ENCODE measurements around the gene DUSP5. TPM values are rescaled to one million over a fixed set of nuclear protein-coding genes. Genes with fewer than 3 reads are reported as not detected.

Gene DUSP5
- total RNA-seq, 1 experiment from 2014 or later = 23.6 TPM

DNA sequence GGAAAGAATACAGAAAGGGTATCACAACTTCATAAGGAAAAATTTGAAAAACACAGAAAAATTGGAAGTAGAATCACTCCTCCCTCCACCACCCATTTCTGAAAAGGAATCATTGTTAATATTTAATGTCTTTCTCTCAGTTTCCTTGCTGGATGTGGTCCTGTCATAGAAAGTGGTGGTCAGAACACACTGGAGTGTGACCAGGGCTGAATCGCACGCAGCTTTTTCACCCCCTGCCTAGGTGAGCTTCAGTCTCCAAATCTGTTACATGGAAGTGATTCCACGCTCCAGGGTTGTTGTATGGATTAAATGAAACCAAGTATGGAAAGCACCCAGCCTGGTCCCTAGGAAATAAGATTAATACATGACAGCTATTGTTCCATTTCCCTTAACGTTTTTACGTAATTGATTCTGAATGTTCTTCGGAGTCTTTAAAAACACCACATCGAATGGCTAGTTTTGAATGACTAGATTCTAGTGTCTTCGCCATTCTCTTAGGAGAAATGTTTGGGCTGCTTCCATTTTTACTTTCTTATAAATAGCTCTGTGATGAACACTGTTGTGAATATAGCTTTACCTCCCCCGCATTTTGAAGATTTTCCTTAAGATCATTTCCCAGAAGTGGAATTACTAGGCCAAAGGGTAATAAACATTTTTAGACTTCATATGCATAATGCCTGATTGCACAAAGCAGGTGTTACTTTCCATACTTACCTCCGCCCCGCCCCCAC is 10.9 kb upstream of the DUSP5 start:
- no peaks in the 10 kb centered on the region for H4K20me1 ChIP-seq (ENCODE audit: insufficient read depth, low read depth, low read length)
- H3K4me2 ChIP-seq (ENCODE audit: low read depth, low read length, poor library complexity, severe bottlenecking) = no peak overlapping the region
- peaks cover 8% of the 10 kb centered on the region for H3K4me1 ChIP-seq (ENCODE audit: low read length)
- no peaks in the 10 kb centered on the region for H3K9me3 ChIP-seq (ENCODE audit: low read length)
- no peaks in the 10 kb centered on the region for H3K27me3 ChIP-seq (ENCODE audit: low read length)
- H2AFZ ChIP-seq (ENCODE audit: low read length) = no peak overlapping the region
- H3K4me3 ChIP-seq (ENCODE audit: low read length) = no peak overlapping the region
- no peak for DNase-seq
- no peaks in the 10 kb centered on the region for H3K36me3 ChIP-seq (ENCODE audit: insufficient read depth, low read length)
- no peak overlapping the region for H3K27ac ChIP-seq (ENCODE audit: low read length)
- no peaks in the 10 kb centered on the region for H3K9me2 ChIP-seq (replicated peaks; ENCODE audit: insufficient read depth, low read length)
- H3K79me2 ChIP-seq (ENCODE audit: low read length) = no peaks in the 10 kb centered on the region
- H3K9ac ChIP-seq (ENCODE audit: low read length) = no peak overlapping the region

- no peaks in the 10 kb centered on the region for H3K9me2 ChIP-seq (replicated peaks; ENCODE audit: insufficient read depth, low read length)
- H3K27ac ChIP-seq (ENCODE audit: low read length) = no peak overlapping the region
- peaks cover 16% of the 10 kb centered on the region for H3K4me1 ChIP-seq (ENCODE audit: low read length)
- H3K9ac ChIP-seq (ENCODE audit: low read length) = no peak overlapping the region
- H3K36me3 ChIP-seq (ENCODE audit: insufficient read depth, low read length) = no peaks in the 10 kb centered on the region
- H2AFZ ChIP-seq (ENCODE audit: low read length) = no peak overlapping the region
- H4K20me1 ChIP-seq (ENCODE audit: insufficient read depth, low read depth, low read length) = no peaks in the 10 kb centered on the region
- H3K79me2 ChIP-seq (ENCODE audit: low read length) = no peaks in the 10 kb centered on the region
- no peak for DNase-seq
- H3K4me3 ChIP-seq (ENCODE audit: low read length) = no peak overlapping the region
- no peak overlapping the region for H3K4me2 ChIP-seq (ENCODE audit: low read depth, low read length, poor library complexity, severe bottlenecking)
- no peaks in the 10 kb centered on the region for H3K27me3 ChIP-seq (ENCODE audit: low read length)
- H3K9me3 ChIP-seq (ENCODE audit: low read length) = no peaks in the 10 kb centered on the region
Observed at GRCh38 chr10:110487411-110488331, 10.0 kb upstream of the DUSP5 start.

DNA sequence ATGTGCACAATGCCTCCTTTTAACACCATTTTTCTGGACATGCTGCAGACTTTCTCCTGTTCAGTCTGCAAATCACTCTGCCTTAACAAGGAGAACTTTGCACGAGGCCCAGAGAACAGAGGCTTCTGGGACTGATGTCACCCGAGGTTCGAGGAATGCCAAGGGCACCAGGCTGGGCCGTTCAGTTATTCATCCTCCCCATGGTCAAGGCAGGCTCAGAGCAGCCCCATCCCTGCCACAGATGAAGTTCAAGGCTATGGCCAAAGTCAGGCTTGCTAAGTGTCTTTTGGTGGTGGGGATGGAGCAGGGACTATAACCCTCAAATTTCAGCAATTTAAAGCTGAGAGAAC is 9.4 kb upstream of the DUSP5 start:
- Histone ChIP-seq H3K9me2 (replicated peaks; ENCODE audit: insufficient read depth, low read length) (no peaks in the 10 kb centered on the region), H3K27me3 (ENCODE audit: low read length) (no peaks in the 10 kb centered on the region), H3K9ac (ENCODE audit: low read length) (no peak overlapping the region), H3K4me1 (ENCODE audit: low read length) (peaks cover 22% of the 10 kb centered on the region), H3K4me3 (ENCODE audit: low read length) (no peak overlapping the region), H3K27ac (ENCODE audit: low read length) (no peak overlapping the region), H2AFZ (ENCODE audit: low read length) (no peak overlapping the region), H4K20me1 (ENCODE audit: insufficient read depth, low read depth, low read length) (no peaks in the 10 kb centered on the region), H3K79me2 (ENCODE audit: low read length) (no peaks in the 10 kb centered on the region), H3K36me3 (ENCODE audit: insufficient read depth, low read length) (no peaks in the 10 kb centered on the region), H3K4me2 (ENCODE audit: low read depth, low read length, poor library complexity, severe bottlenecking) (no peak overlapping the region), H3K9me3 (ENCODE audit: low read length) (no peaks in the 10 kb centered on the region)
- DNase-seq = no peak

- Histone ChIP-seq H3K36me3 (ENCODE audit: insufficient read depth, low read length) (no peaks in the 10 kb centered on the region), H3K79me2 (ENCODE audit: low read length) (no peaks in the 10 kb centered on the region), H3K4me2 (ENCODE audit: low read depth, low read length, poor library complexity, severe bottlenecking) (no peak overlapping the region), H4K20me1 (ENCODE audit: insufficient read depth, low read depth, low read length) (no peaks in the 10 kb centered on the region), H3K27me3 (ENCODE audit: low read length) (no peaks in the 10 kb centered on the region), H3K9me2 (replicated peaks; ENCODE audit: insufficient read depth, low read length) (no peaks in the 10 kb centered on the region), H3K9me3 (ENCODE audit: low read length) (no peaks in the 10 kb centered on the region), H3K9ac (ENCODE audit: low read length) (no peak overlapping the region), H3K4me3 (ENCODE audit: low read length) (no peak overlapping the region), H3K27ac (ENCODE audit: low read length) (no peak overlapping the region), H2AFZ (ENCODE audit: low read length) (no peak overlapping the region), H3K4me1 (ENCODE audit: low read length) (peaks cover 22% of the 10 kb centered on the region)
- no peak for DNase-seq
Observed at GRCh38 chr10:110488940-110489339, 8.8 kb upstream of the DUSP5 start.

- no peak overlapping the region for H3K4me2 ChIP-seq (ENCODE audit: low read depth, low read length, poor library complexity, severe bottlenecking)
Observed at GRCh38 chr10:110490640-110491039, 7.1 kb upstream of the DUSP5 start.

GRCh38 chr10:110491346-110491745 is 6.4 kb upstream of the DUSP5 start:
- Histone ChIP-seq H4K20me1 (ENCODE audit: insufficient read depth, low read depth, low read length) (0 out of 2 replicates have a peak, but pooled peaks cover 2% of the 10 kb centered on the region), H3K9me2 (replicated peaks; ENCODE audit: insufficient read depth, low read length) (no peaks in the 10 kb centered on the region), H3K4me2 (ENCODE audit: low read depth, low read length, poor library complexity, severe bottlenecking) (no peak overlapping the region), H2AFZ (ENCODE audit: low read length) (no peak overlapping the region), H3K79me2 (ENCODE audit: low read length) (no peaks in the 10 kb centered on the region), H3K36me3 (ENCODE audit: insufficient read depth, low read length) (no peaks in the 10 kb centered on the region), H3K4me1 (ENCODE audit: low read length) (peaks cover 22% of the 10 kb centered on the region), H3K9ac (ENCODE audit: low read length) (no peak overlapping the region), H3K27ac (ENCODE audit: low read length) (no peak overlapping the region), H3K27me3 (ENCODE audit: low read length) (no peaks in the 10 kb centered on the region), H3K9me3 (ENCODE audit: low read length) (no peaks in the 10 kb centered on the region), H3K4me3 (ENCODE audit: low read length) (no peak overlapping the region)
- DNase-seq = no peak

More at GRCh38 chr10:110490640-110491039, 7.1 kb upstream of the DUSP5 start:
- Histone ChIP-seq H4K20me1 (ENCODE audit: insufficient read depth, low read depth, low read length) (no peaks in the 10 kb centered on the region), H3K79me2 (ENCODE audit: low read length) (no peaks in the 10 kb centered on the region), H3K27me3 (ENCODE audit: low read length) (no peaks in the 10 kb centered on the region), H3K4me3 (ENCODE audit: low read length) (no peak overlapping the region), H3K4me1 (ENCODE audit: low read length) (peaks cover 22% of the 10 kb centered on the region), H3K9me3 (ENCODE audit: low read length) (no peaks in the 10 kb centered on the region), H2AFZ (ENCODE audit: low read length) (no peak overlapping the region), H3K36me3 (ENCODE audit: insufficient read depth, low read length) (no peaks in the 10 kb centered on the region), H3K27ac (ENCODE audit: low read length) (no peak overlapping the region), H3K9me2 (replicated peaks; ENCODE audit: insufficient read depth, low read length) (no peaks in the 10 kb centered on the region), H3K9ac (ENCODE audit: low read length) (no peak overlapping the region)
- DNase-seq = no peak

GRCh38 chr10:110492069-110492822 is 5.5 kb upstream of the DUSP5 start:
- H3K9ac ChIP-seq (ENCODE audit: low read length) = no peak overlapping the region
- H3K27ac ChIP-seq (ENCODE audit: low read length) = no peak overlapping the region; the same call in 1 of the 2 replicates
- no peak overlapping the region for H2AFZ ChIP-seq (ENCODE audit: low read length)
- no peaks in the 10 kb centered on the region for H3K9me2 ChIP-seq (replicated peaks; ENCODE audit: insufficient read depth, low read length)
- H3K4me2 ChIP-seq (ENCODE audit: low read depth, low read length, poor library complexity, severe bottlenecking) = peak overlapping the region; percentile 53
- H3K27me3 ChIP-seq (ENCODE audit: low read length) = no peaks in the 10 kb centered on the region
- no peaks in the 10 kb centered on the region for H3K9me3 ChIP-seq (ENCODE audit: low read length)
- DNase-seq = peak; percentile 80
- no peaks in the 10 kb centered on the region for H3K79me2 ChIP-seq (ENCODE audit: low read length)
- H3K4me3 ChIP-seq (ENCODE audit: low read length) = 0 out of 2 replicates have a peak overlapping the region, but pooled peaks have one; percentile 21
- 0 out of 2 replicates have a peak, but pooled peaks cover 6% of the 10 kb centered on the region for H4K20me1 ChIP-seq (ENCODE audit: insufficient read depth, low read depth, low read length)
- peaks cover 29% of the 10 kb centered on the region for H3K4me1 ChIP-seq (ENCODE audit: low read length)
- no peaks in the 10 kb centered on the region for H3K36me3 ChIP-seq (ENCODE audit: insufficient read depth, low read length)

Data from Karpas-422 (cell line).